ENCODE results near the gene C7orf57.

DNA sequence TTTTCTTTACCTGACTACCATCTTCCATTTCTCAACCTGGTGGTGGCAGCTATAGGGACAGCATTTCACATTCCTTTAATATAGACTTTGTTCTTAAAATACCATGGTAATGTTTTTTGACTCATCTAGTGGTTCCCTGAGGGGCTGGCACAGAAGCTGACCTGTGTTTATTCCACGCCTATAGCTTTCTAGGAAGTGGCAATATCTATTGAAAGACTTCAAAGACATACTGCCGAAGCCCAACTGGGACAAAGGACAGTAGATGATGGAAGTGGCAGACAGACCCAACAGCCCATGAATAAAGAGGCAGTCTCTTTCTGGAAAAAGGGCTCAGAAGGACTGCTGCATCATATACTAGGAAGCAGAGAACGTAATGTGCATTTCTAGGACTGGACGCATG, 17.7 kb upstream of the C7orf57 start:
- no peak for TF ChIP-seq POLR2A (IDR thresholded peaks at IDR 0.05)
- TF ChIP-seq, protein P1, sequence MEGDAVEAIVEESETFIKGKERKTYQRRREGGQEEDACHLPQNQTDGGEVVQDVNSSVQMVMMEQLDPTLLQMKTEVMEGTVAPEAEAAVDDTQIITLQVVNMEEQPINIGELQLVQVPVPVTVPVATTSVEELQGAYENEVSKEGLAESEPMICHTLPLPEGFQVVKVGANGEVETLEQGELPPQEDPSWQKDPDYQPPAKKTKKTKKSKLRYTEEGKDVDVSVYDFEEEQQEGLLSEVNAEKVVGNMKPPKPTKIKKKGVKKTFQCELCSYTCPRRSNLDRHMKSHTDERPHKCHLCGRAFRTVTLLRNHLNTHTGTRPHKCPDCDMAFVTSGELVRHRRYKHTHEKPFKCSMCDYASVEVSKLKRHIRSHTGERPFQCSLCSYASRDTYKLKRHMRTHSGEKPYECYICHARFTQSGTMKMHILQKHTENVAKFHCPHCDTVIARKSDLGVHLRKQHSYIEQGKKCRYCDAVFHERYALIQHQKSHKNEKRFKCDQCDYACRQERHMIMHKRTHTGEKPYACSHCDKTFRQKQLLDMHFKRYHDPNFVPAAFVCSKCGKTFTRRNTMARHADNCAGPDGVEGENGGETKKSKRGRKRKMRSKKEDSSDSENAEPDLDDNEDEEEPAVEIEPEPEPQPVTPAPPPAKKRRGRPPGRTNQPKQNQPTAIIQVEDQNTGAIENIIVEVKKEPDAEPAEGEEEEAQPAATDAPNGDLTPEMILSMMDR (IDR thresholded peaks at IDR 0.05): no peak
- TF ChIP-seq EP300 (IDR thresholded peaks at IDR 0.05): no peak
